NB4 (cell line): Measurements from ENCODE around the gene TMEM181.

ENCODE experiments used
- POLR2A ChIP-seq: IDR thresholded peaks from 2 replicates; pipeline ENCODE4 v1.6.1; 2011; ENCODE audit warnings: mild to moderate bottlenecking; ENCODE audit not compliant: insufficient read length; ENCODE audit errors: extremely low read depth
- TF ChIP-seq, protein P1 (sequence below): IDR thresholded peaks from one replicate; pipeline ENCODE4 v1.5.1; 2012; ENCODE audit warnings: low read depth, low read length

- TF ChIP-seq, protein P1, sequence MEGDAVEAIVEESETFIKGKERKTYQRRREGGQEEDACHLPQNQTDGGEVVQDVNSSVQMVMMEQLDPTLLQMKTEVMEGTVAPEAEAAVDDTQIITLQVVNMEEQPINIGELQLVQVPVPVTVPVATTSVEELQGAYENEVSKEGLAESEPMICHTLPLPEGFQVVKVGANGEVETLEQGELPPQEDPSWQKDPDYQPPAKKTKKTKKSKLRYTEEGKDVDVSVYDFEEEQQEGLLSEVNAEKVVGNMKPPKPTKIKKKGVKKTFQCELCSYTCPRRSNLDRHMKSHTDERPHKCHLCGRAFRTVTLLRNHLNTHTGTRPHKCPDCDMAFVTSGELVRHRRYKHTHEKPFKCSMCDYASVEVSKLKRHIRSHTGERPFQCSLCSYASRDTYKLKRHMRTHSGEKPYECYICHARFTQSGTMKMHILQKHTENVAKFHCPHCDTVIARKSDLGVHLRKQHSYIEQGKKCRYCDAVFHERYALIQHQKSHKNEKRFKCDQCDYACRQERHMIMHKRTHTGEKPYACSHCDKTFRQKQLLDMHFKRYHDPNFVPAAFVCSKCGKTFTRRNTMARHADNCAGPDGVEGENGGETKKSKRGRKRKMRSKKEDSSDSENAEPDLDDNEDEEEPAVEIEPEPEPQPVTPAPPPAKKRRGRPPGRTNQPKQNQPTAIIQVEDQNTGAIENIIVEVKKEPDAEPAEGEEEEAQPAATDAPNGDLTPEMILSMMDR: no peak
- TF ChIP-seq POLR2A: no peak
Observed at GRCh38 chr6:158516098-158516497, 43.8 kb upstream of the TMEM181 start.
